Tibial nerve (tissue), 4 donors: ENCODE data around the gene CHN1. TPM values are rescaled to one million over a fixed set of nuclear protein-coding genes. Genes with fewer than 3 reads are reported as not detected.

Experiments
- DNase-seq, 2 donors: peaks; one replicate each; pipeline ENCODE4 v3.0.0-alpha.2; 2019; ENCODE audit warnings: low spot score in 2 of 2
- H3K27ac ChIP-seq, 4 donors: fragments of 200-600 bp; sonication (generic) in 3 of 4; one replicate each; pipeline ENCODE4 v1.5.1; 2017 to 2019; ENCODE audit warnings: mild to moderate bottlenecking in 1 of 4
- H3K27me3 ChIP-seq, 2 donors: fragments of 200-600 bp; sonication (generic) in 1 of 2; one replicate each; pipeline versions ENCODE4 v1.5.1 to v1.6.0; 2017 to 2019
- H3K36me3 ChIP-seq, 3 donors: fragments of 200-600 bp; sonication (generic); one replicate each; pipeline ENCODE4 v1.5.1; 2018 to 2019
- H3K4me1 ChIP-seq, 4 donors: fragments of 200-600 bp; sonication (generic) in 3 of 4; one replicate each; pipeline ENCODE4 v1.5.1; 2017 to 2019
- H3K4me3 ChIP-seq, 4 donors: fragments of 200-600 bp; sonication (generic) in 3 of 4; one replicate each; pipeline ENCODE4 v1.5.1; 2017 to 2019; ENCODE audit warnings: mild to moderate bottlenecking in 1 of 4, moderate library complexity in 1 of 4
- H3K9me3 ChIP-seq, 4 donors: fragments of 200-600 bp; sonication (generic) in 3 of 4; one replicate each; pipeline ENCODE4 v1.5.1; 2017 to 2019
- CTCF ChIP-seq, 5 experiments: fragments of 200-600 bp in 3 of 5; fragments of 450-650 bp in 2 of 5; sonication (generic) in 3 of 5; IDR thresholded peaks; one replicate each; pipeline ENCODE4 v1.5.1; 2016 to 2019; ENCODE audit warnings: antibody characterized with exemption in 5 of 5, mild to moderate bottlenecking in 3 of 5, moderate library complexity in 2 of 5
- EP300 ChIP-seq, 2 donors: sonication (generic); formaldehyde crosslinking; IDR thresholded peaks; one replicate each; pipeline ENCODE4 v1.6.1; 2017; ENCODE audit warnings: antibody characterized with exemption in 2 of 2, mild to moderate bottlenecking in 1 of 2
- POLR2A ChIP-seq, 2 donors: fragments of 450-650 bp; IDR thresholded peaks; one replicate each; pipeline ENCODE4 v1.6.1; 2017; ENCODE audit warnings: antibody characterized with exemption in 2 of 2, mild to moderate bottlenecking in 2 of 2, moderate library complexity in 2 of 2
- WGBS, 2 donors: methylation state at CpG; one replicate each; pipeline ENCODE4 v1.1.5; 2018; 5-methylcytosine and 5-hydroxymethylcytosine counted together
- total RNA-seq, 4 donors: library from RNA; depleted of rRNA; stranded (reverse); fragments of >200 nt; gene quantifications; one replicate each; pipeline ENCODE4 v1.1.0, GENCODE V29; 2016

CHN1 gene
- total RNA-seq, 4 donors from 2014 or later, result 17.3 to 27.2 (median 23.8) TPM

GRCh38 chr2:175022923-175023322 lies 17.7 kb upstream of the CHN1 start:
- H3K36me3 ChIP-seq, result no peaks in the 10 kb centered on the region
- no peak for DNase-seq
- WGBS, 2 donors, result 65 to 79% methylated on average over 3 of the region's 3 CpGs
- H3K27ac ChIP-seq, result no peak overlapping the region
- no peak overlapping the region for H3K4me3 ChIP-seq
- no peaks in the 10 kb centered on the region for H3K9me3 ChIP-seq
- no peak for TF ChIP-seq EP300 (IDR thresholded peaks at IDR 0.05)
- no peak for TF ChIP-seq POLR2A (IDR thresholded peaks at IDR 0.05)
- no peak for TF ChIP-seq CTCF (IDR thresholded peaks at IDR 0.05)
- H3K4me1 ChIP-seq, result no peaks in the 10 kb centered on the region
- H3K27me3 ChIP-seq, result no peaks in the 10 kb centered on the region

- H3K4me1 ChIP-seq, result no peaks in the 10 kb centered on the region
- no peaks in the 10 kb centered on the region for H3K27me3 ChIP-seq
- no peaks in the 10 kb centered on the region for H3K9me3 ChIP-seq
- H3K36me3 ChIP-seq, result no peaks in the 10 kb centered on the region
- DNase-seq, result no peak
- no peak overlapping the region for H3K27ac ChIP-seq
- TF ChIP-seq EP300 (IDR thresholded peaks at IDR 0.05) (no peak), POLR2A (IDR thresholded peaks at IDR 0.05) (no peak), CTCF (IDR thresholded peaks at IDR 0.05) (no peak)
- WGBS, 2 donors, result 92 to 100% methylated on average over 2 of the region's 2 CpGs
- no peak overlapping the region for H3K4me3 ChIP-seq
These were observed 14.6 kb upstream of the CHN1 start for GRCh38 chr2:175019566-175020327.

GRCh38 chr2:175017618-175018414 lies 12.6 kb upstream of the CHN1 start:
- Histone ChIP-seq H3K36me3 (no peaks in the 10 kb centered on the region), H3K4me3 (no peak overlapping the region), H3K27me3 (no peaks in the 10 kb centered on the region), H3K9me3 (no peaks in the 10 kb centered on the region), H3K27ac (no peak overlapping the region), H3K4me1 (no peaks in the 10 kb centered on the region)
- DNase-seq, result no peak
- no peak for TF ChIP-seq EP300 (IDR thresholded peaks at IDR 0.05)
- no peak for TF ChIP-seq POLR2A (IDR thresholded peaks at IDR 0.05)
- WGBS, 2 donors, result 88 to 95% methylated on average over 5 of the region's 5 CpGs

- Histone ChIP-seq H3K4me1 (peaks cover 0 to 5% (median under 1%) of the 10 kb centered on the region in 4 donors), H3K9me3 (no peaks in the 10 kb centered on the region), H3K4me3 (no peak overlapping the region), H3K27ac (no peak overlapping the region), H3K27me3 (no peaks in the 10 kb centered on the region), H3K36me3 (no peaks in the 10 kb centered on the region)
- TF ChIP-seq CTCF (IDR thresholded peaks at IDR 0.05) (no peak), EP300 (IDR thresholded peaks at IDR 0.05) (no peak), POLR2A (IDR thresholded peaks at IDR 0.05) (no peak)
- DNase-seq, result no peak
- 52 to 59% methylated on average over 3 of the region's 3 CpGs for WGBS, 2 donors
These were observed 10.2 kb upstream of the CHN1 start for GRCh38 chr2:175015340-175015739.

- peaks cover 0 to 8% (median 4%) of the 10 kb centered on the region in 4 donors for H3K4me1 ChIP-seq
- no peaks in the 10 kb centered on the region for H3K36me3 ChIP-seq
- TF ChIP-seq EP300 (IDR thresholded peaks at IDR 0.05) (no peak), CTCF (IDR thresholded peaks at IDR 0.05) (no peak), POLR2A (IDR thresholded peaks at IDR 0.05) (no peak)
- H3K4me3 ChIP-seq, result no peak overlapping the region
- H3K27me3 ChIP-seq, result no peaks in the 10 kb centered on the region
- no peak overlapping the region for H3K27ac ChIP-seq
- DNase-seq, result no peak
- no peaks in the 10 kb centered on the region for H3K9me3 ChIP-seq
- whole genome bisulfite sequencing, 2 donors, result 90 to 95% methylated on average over 2 of the region's 2 CpGs
These were observed 7.3 kb upstream of the CHN1 start for GRCh38 chr2:175012516-175012915.
